GM12878 (cell line): ENCODE results near the gene CAMTA1. TPM values are rescaled to one million over a fixed set of nuclear protein-coding genes. Genes with fewer than 3 reads are reported as not detected.

Source experiments
- ATAC-seq: fragments of 200-7000 bp; cut with Tn5 transposase; 3 replicates; pipeline ENCODE4 v1.9.1; 2020; ENCODE audit warnings: mild to moderate bottlenecking, moderate library complexity
- BruUV-seq: library from RNA; stranded (reverse); fragments of 400-500 nt; replicated peaks from 2 replicates; lab custom pipeline; 2021; lab: Mats Ljungman, UMichigan
- CTCF ChIA-PET: fragments of 300-600 bp; sonication (Branson Sonifier 250); formaldehyde crosslinking; extraction: SDS; loops from one replicate; lab custom pipeline; 2021; ENCODE audit warnings: inconsistent platforms; lab: Yijun Ruan, JAX
- POLR2A ChIA-PET: fragments of 350-600 bp; formaldehyde crosslinking; extraction: SDS; loops from one replicate; lab custom pipeline; 2021; ENCODE audit warnings: inconsistent platforms; lab: Charles Lee
- RAD21 ChIA-PET: fragments of 300-600 bp; sonication (Branson Sonifier 250); formaldehyde crosslinking; loops from one replicate; lab custom pipeline; 2023; ENCODE audit warnings: antibody characterized with exemption; ENCODE audit not compliant: unreplicated experiment; lab: Charles Lee
- SMC1A ChIA-PET: fragments of 300-600 bp; sonication (Branson Sonifier 250); formaldehyde crosslinking; loops from one replicate; lab custom pipeline; 2023; ENCODE audit not compliant: unreplicated experiment, uncharacterized antibody; lab: Charles Lee
- DNase-seq: peaks from one replicate; pipeline ENCODE4 v3.0.0-alpha.2; 2011; ENCODE audit warnings: low read depth, low spot score
- FAIRE-seq: peaks from 3 replicates; lab custom pipeline; 2011; peaks lifted over from hg19 to GRCh38; lab: Jason Lieb, UNC
- H2AFZ ChIP-seq: 2 replicates; pipeline ENCODE4 v1.6.0; 2011; ENCODE audit warnings: low read depth, low read length, control low read depth; ENCODE audit not compliant: control insufficient read depth
- H3K27ac ChIP-seq: 2 replicates; pipeline ENCODE4 v1.5.1; 2011; ENCODE audit warnings: control low read depth; ENCODE audit not compliant: control insufficient read depth, insufficient read depth
- H3K27me3 ChIP-seq, 2 experiments: replicated peaks in 1 of 2; 2 replicates each; pipeline versions ENCODE4 v1.6.0 to v1.6.1; 2011; ENCODE audit warnings: low read length in 1 of 2; ENCODE audit not compliant: control insufficient read depth in 2 of 2, insufficient read depth in 2 of 2
- H3K36me3 ChIP-seq, 2 experiments: 2 replicates each; pipeline ENCODE4 v1.5.1; 2011; ENCODE audit warnings: low read length in 1 of 2; ENCODE audit not compliant: control insufficient read depth in 2 of 2, insufficient read depth in 2 of 2
- H3K4me1 ChIP-seq: 2 replicates; pipeline ENCODE4 v1.6.1; 2011; ENCODE audit warnings: mild to moderate bottlenecking, low read length, moderate library complexity, mixed read lengths; ENCODE audit not compliant: control insufficient read depth, insufficient read depth
- H3K4me2 ChIP-seq: 2 replicates; pipeline ENCODE4 v1.6.0; 2011; ENCODE audit warnings: control low read depth; ENCODE audit not compliant: control insufficient read depth, insufficient read depth
- H3K4me3 ChIP-seq: fragments of 200-600 bp; sonication (generic); 2 replicates; pipeline ENCODE4 v1.5.1; 2016
- H3K79me2 ChIP-seq: 2 replicates; pipeline ENCODE4 v1.6.0; 2011; ENCODE audit warnings: low read length; ENCODE audit not compliant: control insufficient read depth, insufficient read depth
- H3K9ac ChIP-seq: 2 replicates; pipeline ENCODE4 v1.8.0; 2011; ENCODE audit warnings: low read length, control low read depth, mixed read lengths; ENCODE audit not compliant: control insufficient read depth, insufficient read depth
- H3K9me3 ChIP-seq: replicated peaks from 3 replicates; pipeline ENCODE4 v1.5.1; 2011; ENCODE audit warnings: mild to moderate bottlenecking, low read length; ENCODE audit not compliant: control insufficient read depth, insufficient read depth
- H4K20me1 ChIP-seq: 2 replicates; pipeline ENCODE4 v1.6.0; 2011; ENCODE audit not compliant: control insufficient read depth, insufficient read depth
- ATF7 ChIP-seq: fragments of 450-650 bp; IDR thresholded peaks from 2 replicates; pipeline ENCODE4 v1.6.1; 2016; ENCODE audit warnings: low read depth, mild to moderate bottlenecking
- CBX5 ChIP-seq: sonication (generic); IDR thresholded peaks from 2 replicates; pipeline ENCODE4 v1.6.1; 2016; ENCODE audit warnings: low read depth, moderate library complexity, mild to moderate bottlenecking, inconsistent platforms
- CHD1 ChIP-seq: IDR thresholded peaks from 2 replicates; pipeline ENCODE4 v1.6.1; 2012; ENCODE audit warnings: low read depth, low read length, improper control_type of control experiment
- CTCF ChIP-seq, 3 experiments: IDR thresholded peaks in 2 of 3; conservative IDR thresholded peaks in 1 of 3; 2 replicates each; pipeline ENCODE4 v1.5.1; 2011; ENCODE audit warnings: low read depth in 3 of 3, low read length in 3 of 3, mild to moderate bottlenecking in 3 of 3, control low read depth in 2 of 3, moderate library complexity in 2 of 3, inconsistent platforms in 1 of 3, mixed read lengths in 1 of 3; ENCODE audit not compliant: control insufficient read depth in 2 of 3, insufficient read depth in 1 of 3; ENCODE audit errors: extremely low read depth in 1 of 3
- E2F8 ChIP-seq: fragments of 450-650 bp; IDR thresholded peaks from 2 replicates; pipeline ENCODE4 v1.6.1; 2018; ENCODE audit warnings: mild to moderate bottlenecking, low read depth, moderate library complexity; ENCODE audit not compliant: partially characterized antibody
- EZH2 ChIP-seq: IDR thresholded peaks from 2 replicates; pipeline ENCODE4 v1.6.1; 2012; ENCODE audit warnings: low read depth, mild to moderate bottlenecking, control low read depth, inconsistent platforms, low read length, borderline replicate concordance; ENCODE audit not compliant: control insufficient read depth
- JUNB ChIP-seq: IDR thresholded peaks from 2 replicates; pipeline ENCODE4 v1.6.1; 2016; ENCODE audit warnings: antibody characterized with exemption, mild to moderate bottlenecking
- NFIC ChIP-seq: IDR thresholded peaks from 2 replicates; pipeline ENCODE4 v1.6.1; 2012; ENCODE audit warnings: low read depth, mild to moderate bottlenecking, inconsistent platforms, low read length, moderate library complexity
- RB1 ChIP-seq: fragments of 450-650 bp; formaldehyde crosslinking; IDR thresholded peaks from 2 replicates; pipeline ENCODE4 v1.6.1; 2017; ENCODE audit warnings: mild to moderate bottlenecking, borderline replicate concordance
- SMAD1 ChIP-seq: fragments of 450-650 bp; IDR thresholded peaks from 2 replicates; pipeline ENCODE4 v1.6.1; 2018; ENCODE audit warnings: mild to moderate bottlenecking, low read depth; ENCODE audit not compliant: partially characterized antibody
- STAT3 ChIP-seq: IDR thresholded peaks from 2 replicates; pipeline ENCODE4 v1.6.1; 2011; ENCODE audit warnings: low read depth, low read length, improper control_type of control experiment
- SUZ12 ChIP-seq: fragments of 200-600 bp; sonication (generic); IDR thresholded peaks from one replicate; pipeline ENCODE4 v1.6.1; 2018; ENCODE audit warnings: antibody characterized with exemption, mild to moderate bottlenecking; ENCODE audit not compliant: unreplicated experiment
- WRNIP1 ChIP-seq: IDR thresholded peaks from 2 replicates; pipeline ENCODE4 v1.6.1; 2011; ENCODE audit warnings: low read depth, low read length, improper control_type of control experiment, borderline replicate concordance
- YBX1 ChIP-seq: fragments of 450-650 bp; IDR thresholded peaks from 2 replicates; pipeline ENCODE4 v1.6.1; 2016; ENCODE audit warnings: antibody characterized with exemption
- WGBS: methylation state at CpG from one replicate; pipeline ENCODE4 v1.1.6; 2016; ENCODE audit warnings: low lambda C conversion rate; ENCODE audit not compliant: insufficient replicate concordance, insufficient coverage; ENCODE audit errors: missing lambda C conversion rate; 5-methylcytosine and 5-hydroxymethylcytosine counted together
- in situ Hi-C: fragments of 300-500 bp; cut with MboI; formaldehyde crosslinking; loops from 9 replicates; pipeline ENCODE4 v1.14.3; 2018; ENCODE audit warnings: mixed read lengths
- intact Hi-C: fragments of 100-400 bp; cut with micrococcal nuclease; formaldehyde crosslinking; loops from one replicate; pipeline ENCODE4 v1.14.2; 2022; ENCODE audit not compliant: unreplicated experiment
- polyA plus RNA-seq, 11 experiments: library from polyadenylated mRNA; depleted of rRNA in 4 of 11; unstranded in 6 of 11; stranded (reverse) in 5 of 11; fragments of >200 nt; fragmentation: Nextera tagmentation in 4 of 11; fragmentation: Illumina TruSeq in 1 of 11; extraction: Ambion mirVana in 4 of 11; extraction: Trizol in 1 of 11; gene quantifications; 1 replicate in 1 of 11; 2 replicates in 10 of 11; pipeline versions ENCODE4 v1.2.1 to v1.2.3, GENCODE V29; 2011 to 2016; ENCODE audit warnings: inconsistent platforms in 2 of 11, missing spikeins in 2 of 11, low read depth in 1 of 11
- total RNA-seq, 4 experiments: library from RNA; depleted of rRNA in 3 of 4; stranded (reverse); fragments of >200 nt in 3 of 4; fragmentation: Illumina TruSeq in 1 of 4; extraction: Trizol in 1 of 4; gene quantifications; 2 replicates each; pipeline versions ENCODE4 v1.2.1 to v1.2.3, GENCODE V29; 2013 to 2021

Gene CAMTA1
- total and polyA plus RNA-seq, 10 of the 15 experiments (the other 5 are each of a cell fraction or from before 2014, with no cell fraction given) = 37.7 to 148 (median 76.4) TPM

- no peak for TF ChIP-seq YBX1
- no peak for TF ChIP-seq CTCF (IDR thresholded peaks at IDR 0.05 in 2 of 3, conservative IDR thresholded peaks at IDR 0.05 in 1 of 3; ENCODE audit: control insufficient read depth in 2 of 3, extremely low read depth in 1 of 3, insufficient read depth in 1 of 3, low read depth in 3 of 3, low read length in 3 of 3)
Observed at GRCh38 chr1:7570311-7570710, 785.1 kb downstream of the CAMTA1 start (continued).

GRCh38 chr1:7572654-7573152 lies 787.4 kb downstream of the CAMTA1 start:
- CTCF ChIA-PET = interaction anchor here (1.6 kb wide), 1 partner anchor 74 kb away, joined by 4 read pairs; no protein-coding TSS in a partner anchor
- ATAC-seq = no peak
- RAD21 ChIA-PET = no interaction called here
- no peaks in the 10 kb centered on the region for H3K79me2 ChIP-seq
- H3K9ac ChIP-seq = no peak overlapping the region
- no peak overlapping the region for H2AFZ ChIP-seq
- H3K4me1 ChIP-seq = no peaks in the 10 kb centered on the region
- no peaks in the 10 kb centered on the region; the same call in 2 of the 3 replicates for H3K9me3 ChIP-seq
- POLR2A ChIA-PET = no interaction called here
- FAIRE-seq = no peak
- BruUV-seq = no TSS peak
- H3K4me3 ChIP-seq = no peak overlapping the region
- DNase-seq = no peak
- no peaks in the 10 kb centered on the region for H4K20me1 ChIP-seq
- intact Hi-C loops (no loop called here), in situ Hi-C loops (no loop called here)
- H3K36me3 ChIP-seq = no peaks in the 10 kb centered on the region
- SMC1A ChIA-PET = no interaction called here
- WGBS = 8% methylated on average over 5 of the region's 5 CpGs
- no peak for TF ChIP-seq E2F8
- no peak for TF ChIP-seq RB1
- TF ChIP-seq WRNIP1 = no peak
- TF ChIP-seq ATF7 = no peak
- TF ChIP-seq SUZ12 = no peak
- no peak for TF ChIP-seq SMAD1
- TF ChIP-seq CHD1 = no peak
- no peak for TF ChIP-seq NFIC
- no peak for TF ChIP-seq EZH2
- TF ChIP-seq STAT3 = no peak
- TF ChIP-seq JUNB = no peak
- TF ChIP-seq CBX5 = no peak
- no peak overlapping the region for H3K27ac ChIP-seq
- no peak overlapping the region for H3K4me2 ChIP-seq
- H3K27me3 ChIP-seq = no peaks in the 10 kb centered on the region
